Right lung (tissue), 5 donors: Measurements from ENCODE around the gene STK39. TPM values are rescaled to one million over a fixed set of nuclear protein-coding genes. Genes with fewer than 3 reads are reported as not detected.
"Not testable (repeated sequence)": the region's sequence is repeated elsewhere in the genome, so short reads cannot be mapped to it uniquely, and the experiment has no call there.

Source experiments
- DNase-seq, 2 donors: peaks; one replicate each; pipeline ENCODE4 v3.0.0-alpha.2; 2013
- polyA plus RNA-seq, 5 donors: library from polyadenylated mRNA; unstranded; fragments of 120-200 nt; gene quantifications; one replicate each; pipeline versions ENCODE4 v1.2.1 to v1.2.3, GENCODE V29; 2013; ENCODE audit warnings: inconsistent platforms in 1 of 5, low replicate concordance in 1 of 5; ENCODE audit not compliant: insufficient read length in 5 of 5, insufficient read depth in 1 of 5

The STK39 gene
- polyA plus RNA-seq, 5 donors = 24.0 to 28.9 (median 25.2) TPM

- no peak for DNase-seq
Measured at GRCh38 chr2:168052773-168053172, 194.6 kb downstream of the STK39 start.

GRCh38 chr2:168050377-168050776 lies 197.0 kb downstream of the STK39 start:
- no peak for DNase-seq

- no peak for DNase-seq
Measured at GRCh38 chr2:168049609-168050008, 197.8 kb downstream of the STK39 start.

- no peak for DNase-seq
Measured at GRCh38 chr2:168047091-168047690, 200.2 kb downstream of the STK39 start.

GRCh38 chr2:168044579-168044978 lies 202.8 kb downstream of the STK39 start:
- no peak for DNase-seq

GRCh38 chr2:168044176-168044575 lies 203.2 kb downstream of the STK39 start:
- no peak for DNase-seq

- DNase-seq = not testable (repeated sequence)
Measured at GRCh38 chr2:168042127-168042824, 205.1 kb downstream of the STK39 start.

GRCh38 chr2:168039881-168040280 lies 207.5 kb downstream of the STK39 start:
- DNase-seq = no peak

GRCh38 chr2:168037778-168038177 lies 209.6 kb downstream of the STK39 start:
- no peak for DNase-seq

- DNase-seq = no peak
Measured at GRCh38 chr2:168035458-168035857, 211.9 kb downstream of the STK39 start.

GRCh38 chr2:168034616-168035015 lies 212.8 kb downstream of the STK39 start:
- DNase-seq = no peak

- no peak for DNase-seq
Measured at GRCh38 chr2:168033966-168034365, 213.4 kb downstream of the STK39 start.

- no peak for DNase-seq
Measured at GRCh38 chr2:168032091-168032490, 215.3 kb downstream of the STK39 start.

GRCh38 chr2:168030862-168031624 lies 216.4 kb downstream of the STK39 start:
- DNase-seq = no peak

- no peak for DNase-seq
Measured at GRCh38 chr2:168029071-168029470, 218.3 kb downstream of the STK39 start.

GRCh38 chr2:168028362-168028761 lies 219.0 kb downstream of the STK39 start:
- DNase-seq = no peak

GRCh38 chr2:168025487-168026202 lies 221.8 kb downstream of the STK39 start:
- DNase-seq = no peak

- DNase-seq = no peak
Measured at GRCh38 chr2:168024459-168024858, 222.9 kb downstream of the STK39 start.

- DNase-seq = no peak
Measured at GRCh38 chr2:168021800-168022587, 225.4 kb downstream of the STK39 start.

- no peak for DNase-seq
Measured at GRCh38 chr2:168015274-168015953, 232.0 kb downstream of the STK39 start.

GRCh38 chr2:168009900-168010299 lies 237.5 kb downstream of the STK39 start:
- DNase-seq = no peak
